ENCODE data around the gene ZFYVE16. TPM values are rescaled to one million over a fixed set of nuclear protein-coding genes. Genes with fewer than 3 reads are reported as not detected.
"Not testable (repeated sequence)": the region's sequence is repeated elsewhere in the genome, so short reads cannot be mapped to it uniquely, and the experiment has no call there.

Gene ZFYVE16
- total RNA-seq, 1 donor from 2014 or later: 74.4 TPM

DNA sequence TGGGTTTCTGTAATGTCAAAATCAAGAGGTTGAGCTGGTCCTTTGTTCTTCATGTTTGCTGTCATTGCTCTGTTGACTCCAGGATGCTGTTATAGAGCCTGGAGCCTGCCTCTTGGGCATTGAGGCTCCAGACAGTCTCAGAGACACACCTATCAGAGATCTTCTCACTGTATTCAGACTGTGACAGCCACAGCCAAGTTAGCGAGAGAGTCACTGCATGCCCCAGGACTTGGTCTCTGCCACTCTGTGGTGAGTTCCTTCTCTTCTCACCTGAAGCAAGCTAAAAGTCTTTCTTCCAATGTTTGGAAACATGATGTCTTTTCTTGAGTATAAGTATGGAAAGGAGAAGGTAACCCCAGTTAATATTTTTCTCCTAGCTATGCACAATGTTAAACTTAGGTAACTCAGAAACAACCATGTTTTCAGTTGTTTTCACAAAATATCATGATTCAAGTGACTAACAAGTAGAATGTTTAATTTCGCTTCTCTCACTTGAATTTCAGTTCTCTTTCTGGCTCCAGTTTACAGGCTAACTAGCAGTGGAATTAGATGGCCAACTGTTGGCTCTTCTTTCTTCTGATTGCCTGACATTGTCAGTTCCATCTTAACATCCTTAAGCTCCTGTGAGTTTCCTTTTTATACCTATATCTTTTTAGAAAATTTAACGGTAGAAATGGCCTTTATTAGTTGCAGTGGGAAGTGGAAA, 20.6 kb upstream of the ZFYVE16 start:
- no peak overlapping the region for H3K27ac Mint-ChIP-seq
- no peaks in the 10 kb centered on the region for H3K4me1 Mint-ChIP-seq (ENCODE audit: low read depth)
- no peaks in the 10 kb centered on the region for H3K9me3 Mint-ChIP-seq (ENCODE audit: low read depth)
- DNase-seq (ENCODE audit: low spot score, unreplicated experiment): no peak
- TF ChIP-seq, protein P1, sequence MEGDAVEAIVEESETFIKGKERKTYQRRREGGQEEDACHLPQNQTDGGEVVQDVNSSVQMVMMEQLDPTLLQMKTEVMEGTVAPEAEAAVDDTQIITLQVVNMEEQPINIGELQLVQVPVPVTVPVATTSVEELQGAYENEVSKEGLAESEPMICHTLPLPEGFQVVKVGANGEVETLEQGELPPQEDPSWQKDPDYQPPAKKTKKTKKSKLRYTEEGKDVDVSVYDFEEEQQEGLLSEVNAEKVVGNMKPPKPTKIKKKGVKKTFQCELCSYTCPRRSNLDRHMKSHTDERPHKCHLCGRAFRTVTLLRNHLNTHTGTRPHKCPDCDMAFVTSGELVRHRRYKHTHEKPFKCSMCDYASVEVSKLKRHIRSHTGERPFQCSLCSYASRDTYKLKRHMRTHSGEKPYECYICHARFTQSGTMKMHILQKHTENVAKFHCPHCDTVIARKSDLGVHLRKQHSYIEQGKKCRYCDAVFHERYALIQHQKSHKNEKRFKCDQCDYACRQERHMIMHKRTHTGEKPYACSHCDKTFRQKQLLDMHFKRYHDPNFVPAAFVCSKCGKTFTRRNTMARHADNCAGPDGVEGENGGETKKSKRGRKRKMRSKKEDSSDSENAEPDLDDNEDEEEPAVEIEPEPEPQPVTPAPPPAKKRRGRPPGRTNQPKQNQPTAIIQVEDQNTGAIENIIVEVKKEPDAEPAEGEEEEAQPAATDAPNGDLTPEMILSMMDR (IDR thresholded peaks at IDR 0.05; ENCODE audit: unreplicated experiment): no peak
- H3K27me3 Mint-ChIP-seq: no peaks in the 10 kb centered on the region
- no peaks in the 10 kb centered on the region for H3K36me3 Mint-ChIP-seq (ENCODE audit: insufficient read depth)
- H3K4me3 Mint-ChIP-seq (ENCODE audit: low read depth): no peak overlapping the region

DNA sequence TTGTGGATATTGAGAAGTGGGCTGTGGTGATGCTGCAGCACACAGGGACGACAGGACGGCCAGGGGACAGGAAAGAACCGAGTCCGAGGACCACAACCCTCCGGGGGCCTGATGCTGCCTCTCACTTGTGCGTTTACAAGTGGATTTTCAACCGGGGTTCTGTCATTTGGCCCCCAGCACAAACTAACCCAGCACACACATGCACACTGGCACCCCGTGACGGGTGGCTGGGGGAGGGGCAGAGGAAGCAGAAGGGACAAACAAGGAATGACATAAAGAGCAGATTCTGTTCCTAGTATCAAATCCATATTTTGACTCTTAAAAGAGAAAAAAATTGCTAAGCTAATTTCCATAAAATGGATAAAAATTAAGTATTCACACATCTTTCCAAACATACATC, 18.3 kb upstream of the ZFYVE16 start:
- Mint-ChIP-seq H3K4me1 (ENCODE audit: low read depth) (no peaks in the 10 kb centered on the region), H3K36me3 (ENCODE audit: insufficient read depth) (no peaks in the 10 kb centered on the region), H3K27ac (no peak overlapping the region), H3K9me3 (ENCODE audit: low read depth) (peaks cover 10% of the 10 kb centered on the region), H3K27me3 (no peaks in the 10 kb centered on the region), H3K4me3 (ENCODE audit: low read depth) (no peak overlapping the region)
- no peak for DNase-seq (ENCODE audit: low spot score, unreplicated experiment)
- TF ChIP-seq, protein P1 (IDR thresholded peaks at IDR 0.05; ENCODE audit: unreplicated experiment): no peak

DNA sequence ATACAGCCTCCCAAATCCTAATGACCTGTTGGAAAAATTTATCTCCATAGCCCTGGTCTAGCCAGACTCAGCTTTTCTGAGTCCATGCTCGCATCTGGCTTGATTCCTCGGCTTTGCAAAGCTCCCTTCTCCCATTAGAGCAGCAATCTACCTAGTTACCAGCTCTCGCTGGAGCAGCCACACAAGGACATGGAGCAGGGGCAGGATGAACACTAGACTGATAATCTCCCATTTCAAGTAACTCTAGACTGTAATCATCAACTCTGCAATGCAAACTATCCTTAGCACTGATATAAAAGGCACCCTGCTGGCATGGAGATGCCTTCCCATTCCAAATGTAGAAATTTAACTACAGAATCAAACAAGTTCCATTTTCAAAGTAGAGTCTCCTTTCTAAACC, 17.5 kb upstream of the ZFYVE16 start:
- not testable (repeated sequence) for H3K27ac Mint-ChIP-seq

DNA sequence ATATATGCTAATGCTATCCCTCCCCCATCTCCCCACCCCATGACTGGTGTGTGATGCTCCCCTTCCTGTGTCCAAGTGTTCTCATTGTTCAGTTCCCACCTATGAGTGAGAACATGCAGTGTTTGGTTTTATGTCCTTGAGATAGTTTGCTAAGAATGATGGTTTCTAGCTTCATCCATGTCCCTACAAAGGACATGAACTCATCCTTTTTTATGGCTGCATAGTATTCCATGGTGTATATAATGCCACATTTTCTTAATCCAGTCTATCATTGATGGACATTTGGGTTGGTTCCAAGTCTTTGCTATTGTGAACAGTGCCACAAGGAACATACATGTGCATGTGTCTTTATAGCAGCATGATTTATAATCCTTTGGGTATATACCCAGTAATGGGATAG, 16.6 kb upstream of the ZFYVE16 start:
- not testable (repeated sequence) for H3K36me3 Mint-ChIP-seq (ENCODE audit: insufficient read depth); H3K27me3 Mint-ChIP-seq; H3K4me3 Mint-ChIP-seq (ENCODE audit: low read depth); H3K27ac Mint-ChIP-seq; H3K4me1 Mint-ChIP-seq (ENCODE audit: low read depth); DNase-seq (ENCODE audit: low spot score, unreplicated experiment)
- peaks cover 10% of the 10 kb centered on the region for H3K9me3 Mint-ChIP-seq (ENCODE audit: low read depth)

More for the DNA sequence above, 17.5 kb upstream of the ZFYVE16 start:
- not testable (repeated sequence) for H3K27me3 Mint-ChIP-seq; H3K4me1 Mint-ChIP-seq (ENCODE audit: low read depth); H3K4me3 Mint-ChIP-seq (ENCODE audit: low read depth); H3K36me3 Mint-ChIP-seq (ENCODE audit: insufficient read depth); DNase-seq (ENCODE audit: low spot score, unreplicated experiment)
- H3K9me3 Mint-ChIP-seq (ENCODE audit: low read depth): peaks cover 10% of the 10 kb centered on the region

DNA sequence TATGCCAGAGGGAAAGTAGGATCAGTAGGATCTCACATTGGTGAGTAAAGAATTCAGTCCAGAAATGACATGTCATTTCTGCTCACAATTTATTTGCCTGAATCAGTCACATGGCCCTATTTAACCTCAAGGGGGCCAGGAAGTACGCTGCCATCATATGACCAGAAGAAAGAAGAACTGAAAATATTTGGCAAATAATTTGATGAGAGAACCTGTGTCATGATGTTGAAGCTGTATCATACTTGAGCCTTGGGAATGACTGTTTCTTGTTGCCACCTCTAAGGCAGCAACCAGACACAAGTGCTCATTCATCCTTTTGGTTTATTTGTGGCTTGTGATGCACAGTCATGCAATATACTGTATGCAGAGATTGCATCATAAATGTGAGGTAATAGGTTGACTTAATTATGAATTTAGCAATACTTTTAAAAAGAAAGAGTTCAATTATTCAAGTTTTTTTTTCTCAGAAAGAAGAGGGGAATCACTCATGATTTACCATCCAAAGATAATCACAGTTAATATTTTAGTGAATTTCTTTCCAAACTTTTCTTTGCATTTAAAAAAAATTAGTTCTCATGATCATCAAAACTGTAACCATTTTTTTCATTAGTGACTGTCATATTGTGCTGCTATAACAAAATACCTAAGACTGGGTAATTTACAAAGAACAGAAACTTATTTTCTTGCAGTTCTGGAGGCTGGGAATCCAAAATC, 8.2 kb upstream of the ZFYVE16 start:
- Mint-ChIP-seq H3K27me3 (no peaks in the 10 kb centered on the region), H3K36me3 (ENCODE audit: insufficient read depth) (no peaks in the 10 kb centered on the region), H3K4me1 (ENCODE audit: low read depth) (peaks cover 3% of the 10 kb centered on the region), H3K27ac (no peak overlapping the region), H3K9me3 (ENCODE audit: low read depth) (no peaks in the 10 kb centered on the region), H3K4me3 (ENCODE audit: low read depth) (no peak overlapping the region)
- TF ChIP-seq, protein P1 (IDR thresholded peaks at IDR 0.05; ENCODE audit: unreplicated experiment): no peak
- no peak for DNase-seq (ENCODE audit: low spot score, unreplicated experiment)

DNA sequence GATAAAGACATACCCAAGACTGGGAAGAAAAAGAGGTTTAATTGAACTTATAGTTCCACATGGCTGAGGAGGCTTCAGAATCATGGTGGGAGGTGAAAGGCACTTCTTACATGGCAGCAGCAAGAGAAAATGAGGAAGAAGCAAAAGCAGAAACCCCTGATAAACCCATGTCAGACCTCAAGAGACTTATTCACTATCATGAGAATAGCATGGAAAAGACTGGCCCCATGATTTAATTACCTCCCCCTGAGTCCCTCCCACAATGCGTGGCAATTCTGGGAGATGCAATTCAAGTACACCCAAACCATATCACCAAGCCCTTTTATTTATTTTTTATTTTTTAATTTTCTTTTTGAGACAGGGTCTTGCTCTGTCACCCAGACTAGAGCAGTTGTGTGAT, 7.5 kb upstream of the ZFYVE16 start:
- H3K9me3 Mint-ChIP-seq (ENCODE audit: low read depth); DNase-seq (ENCODE audit: low spot score, unreplicated experiment); H3K36me3 Mint-ChIP-seq (ENCODE audit: insufficient read depth); H3K4me1 Mint-ChIP-seq (ENCODE audit: low read depth); H3K27ac Mint-ChIP-seq; H3K4me3 Mint-ChIP-seq (ENCODE audit: low read depth); H3K27me3 Mint-ChIP-seq: not testable (repeated sequence)

DNA sequence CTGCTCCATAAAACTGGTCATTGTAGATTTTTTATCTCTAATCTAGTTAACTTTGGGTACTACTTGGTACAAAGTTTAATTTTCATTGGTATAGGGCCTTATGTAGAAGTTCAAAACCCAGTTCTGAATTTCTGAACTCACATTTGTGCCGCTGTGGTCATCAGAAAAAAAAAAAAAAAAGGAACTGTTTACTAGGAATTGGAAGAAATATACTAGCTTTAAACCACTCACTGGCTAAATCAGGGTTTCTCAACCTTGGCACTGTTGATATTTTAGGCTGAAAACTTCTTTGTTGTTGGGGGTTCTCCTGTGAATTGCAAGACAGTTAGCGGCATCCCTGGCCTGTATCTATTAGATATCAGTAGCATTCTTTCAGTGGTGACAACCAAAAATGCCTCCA, 4.1 kb upstream of the ZFYVE16 start:
- Mint-ChIP-seq H3K9me3 (ENCODE audit: low read depth) (no peaks in the 10 kb centered on the region), H3K4me1 (ENCODE audit: low read depth) (peaks cover 8% of the 10 kb centered on the region), H3K36me3 (ENCODE audit: insufficient read depth) (no peaks in the 10 kb centered on the region), H3K4me3 (ENCODE audit: low read depth) (no peak overlapping the region), H3K27me3 (no peaks in the 10 kb centered on the region), H3K27ac (no peak overlapping the region)
- TF ChIP-seq, protein P1 (IDR thresholded peaks at IDR 0.05; ENCODE audit: unreplicated experiment): no peak
- DNase-seq (ENCODE audit: low spot score, unreplicated experiment): no peak
